Measurements from ENCODE around the gene LRP8. TPM values are rescaled to one million over a fixed set of nuclear protein-coding genes. Genes with fewer than 3 reads are reported as not detected.

Gene LRP8
- total and polyA plus RNA-seq, 2 donors (not counting 1 experiment from before 2014, with no cell fraction given): 7.8 to 9.4 TPM

DNA sequence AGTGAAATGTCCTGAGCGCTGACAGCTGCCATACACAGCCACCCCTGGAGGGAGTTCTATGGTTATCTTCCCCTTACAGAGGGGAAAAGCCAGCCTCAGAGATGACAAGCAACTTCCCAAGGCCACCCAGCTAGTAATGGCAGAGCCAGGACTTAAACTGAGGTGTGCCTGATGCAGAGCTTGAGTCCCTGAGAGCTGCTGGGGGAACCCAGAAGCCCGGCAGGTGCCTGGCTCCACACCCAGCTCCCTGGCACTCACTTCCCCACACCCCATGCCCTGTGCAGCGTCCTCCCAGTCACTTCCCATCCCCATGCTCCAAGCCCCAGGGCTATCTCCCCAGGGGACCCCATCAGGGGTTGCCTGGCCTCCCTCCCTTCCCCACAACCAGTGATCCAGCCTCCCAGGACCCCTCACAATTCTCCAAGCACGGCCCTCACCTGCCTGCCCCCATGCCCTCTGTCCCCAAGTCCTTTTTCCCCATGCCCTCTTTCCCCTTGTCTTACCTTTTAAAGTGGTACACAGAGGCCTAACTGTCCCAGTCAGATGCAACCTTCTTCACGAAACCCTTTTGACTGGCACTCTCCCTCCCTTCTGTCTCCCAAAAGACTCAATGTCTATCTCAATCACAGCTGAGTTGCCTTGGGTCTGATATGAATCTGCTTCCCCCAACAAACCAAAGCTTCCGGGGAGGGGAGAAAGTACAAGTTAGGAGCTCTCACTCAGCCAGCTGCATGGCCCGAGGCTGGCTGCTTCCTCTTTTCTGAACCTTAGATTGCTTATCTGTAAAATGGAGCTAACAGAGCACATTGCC lies 39.8 kb upstream of the LRP8 start:
- Mint-ChIP-seq H3K4me1 (peaks cover 45% of the 10 kb centered on the region), H3K27me3 (no peaks in the 10 kb centered on the region), H3K27ac (peak overlapping the region; percentile 97), H3K9me3 (ENCODE audit: insufficient read depth) (no peaks in the 10 kb centered on the region), H3K4me3 (peak overlapping the region; percentile 98)
- H3K9ac ChIP-seq (ENCODE audit: low read length): peak overlapping the region; percentile 76
- DNase-seq (peak; percentile 73), ATAC-seq (ENCODE audit: low read depth) (peak; percentile 88)
- CTCF ChIA-PET: interaction anchor here (1.2 to 3.7 kb wide), 5 partner anchors 26 to 186 kb away, joined by 3 to 17 read pairs (median 12); partner anchors contain the start of gene LRP8
- 5% methylated on average over 5 of the region's 7 CpGs for WGBS (ENCODE audit: insufficient coverage)
- peak overlapping the region; percentile 81 for H2AFZ ChIP-seq (ENCODE audit: insufficient read depth, low read depth, low read length, poor library complexity, severe bottlenecking)
- H3K36me3 ChIP-seq (replicated peaks in 1 of 2; ENCODE audit: control extremely low read depth in 1 of 2, control insufficient read depth in 1 of 2, extremely low read depth in 1 of 2, insufficient read depth in 2 of 2, low read length in 1 of 2): no peaks in the 10 kb centered on the region
- peak overlapping the region; percentile 42 to 85 for H3K27ac ChIP-seq (ENCODE audit: low read length in 2 of 2)
- TF ChIP-seq, protein P1, sequence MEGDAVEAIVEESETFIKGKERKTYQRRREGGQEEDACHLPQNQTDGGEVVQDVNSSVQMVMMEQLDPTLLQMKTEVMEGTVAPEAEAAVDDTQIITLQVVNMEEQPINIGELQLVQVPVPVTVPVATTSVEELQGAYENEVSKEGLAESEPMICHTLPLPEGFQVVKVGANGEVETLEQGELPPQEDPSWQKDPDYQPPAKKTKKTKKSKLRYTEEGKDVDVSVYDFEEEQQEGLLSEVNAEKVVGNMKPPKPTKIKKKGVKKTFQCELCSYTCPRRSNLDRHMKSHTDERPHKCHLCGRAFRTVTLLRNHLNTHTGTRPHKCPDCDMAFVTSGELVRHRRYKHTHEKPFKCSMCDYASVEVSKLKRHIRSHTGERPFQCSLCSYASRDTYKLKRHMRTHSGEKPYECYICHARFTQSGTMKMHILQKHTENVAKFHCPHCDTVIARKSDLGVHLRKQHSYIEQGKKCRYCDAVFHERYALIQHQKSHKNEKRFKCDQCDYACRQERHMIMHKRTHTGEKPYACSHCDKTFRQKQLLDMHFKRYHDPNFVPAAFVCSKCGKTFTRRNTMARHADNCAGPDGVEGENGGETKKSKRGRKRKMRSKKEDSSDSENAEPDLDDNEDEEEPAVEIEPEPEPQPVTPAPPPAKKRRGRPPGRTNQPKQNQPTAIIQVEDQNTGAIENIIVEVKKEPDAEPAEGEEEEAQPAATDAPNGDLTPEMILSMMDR (IDR thresholded peaks at IDR 0.05): no peak
- TF ChIP-seq EZH2 (IDR thresholded peaks at IDR 0.05; ENCODE audit: borderline replicate concordance, insufficient read depth, low read depth, low read length, poor library complexity, severe bottlenecking): no peak
- POLR2A ChIA-PET: interaction anchor here (0.8 to 2.8 kb wide), 2 partner anchors 41 to 43 kb away, joined by 3 to 17 read pairs; no protein-coding TSS in a partner anchor
- peaks cover 36% of the 10 kb centered on the region for H3K79me2 ChIP-seq (ENCODE audit: control insufficient read depth, insufficient read depth, low read length)
- no peaks in the 10 kb centered on the region for H3K9me3 ChIP-seq (ENCODE audit: control extremely low read depth in 1 of 3, control insufficient read depth in 2 of 3, insufficient read depth in 1 of 3, low read length in 2 of 3)
- peak overlapping the region; percentile 78 for H3K4me2 ChIP-seq (replicated peaks; ENCODE audit: low read depth, low read length, poor library complexity, severe bottlenecking)
- peaks cover 9% of the 10 kb centered on the region for H4K20me1 ChIP-seq (ENCODE audit: control insufficient read depth, insufficient read depth, low read length, poor library complexity, severe bottlenecking)
- peaks cover 30 to 43% of the 10 kb centered on the region in 2 donors for H3K4me1 ChIP-seq (ENCODE audit: control insufficient read depth in 2 of 2, insufficient read depth in 2 of 2, low read length in 2 of 2)
- peak overlapping the region; percentile 19 to 75 (median 59) for H3K4me3 ChIP-seq (ENCODE audit: control extremely low read depth in 1 of 5, extremely low read depth in 1 of 5, insufficient read depth in 1 of 5, low read depth in 2 of 5, low read length in 4 of 5)
- no peaks in the 10 kb centered on the region for H3K27me3 ChIP-seq (replicated peaks in 1 of 4; ENCODE audit: control extremely low read depth in 1 of 4, control insufficient read depth in 3 of 4, insufficient read depth in 4 of 4, low read length in 3 of 4)
- intact Hi-C loops (cut with micrococcal nuclease): loop anchor here (1.0 kb wide), 1 partner anchor 41 kb away; no protein-coding TSS in a partner anchor

Measured in B cell (primary cell).